GM23248 (cell line): ENCODE data around the gene IFNL2.

Source experiments
- EZH2 ChIP-seq: fragments of 200-600 bp; sonication (generic); IDR thresholded peaks from 2 replicates; pipeline ENCODE4 v1.6.1; 2018; ENCODE audit warnings: antibody characterized with exemption, mild to moderate bottlenecking; ENCODE audit not compliant: insufficient read depth, poor library complexity, severe bottlenecking
- EZH2phosphoT487 ChIP-seq: fragments of 200-600 bp; sonication (generic); IDR thresholded peaks from 2 replicates; pipeline ENCODE4 v1.6.1; 2018; ENCODE audit warnings: antibody characterized with exemption, moderate library complexity, mild to moderate bottlenecking, low read depth; ENCODE audit not compliant: insufficient read depth

- TF ChIP-seq EZH2phosphoT487 (no peak), EZH2 (no peak)
Observed at GRCh38 chr19:39299832-39300231, 31.6 kb downstream of the IFNL2 start.
